Activated T-cell treated with anti-CD3 and anti-CD28 coated beads, Interleukin-2, amount 50 U/mL, for 72 hours (primary cell): Measurements from ENCODE around the gene LRRC46. TPM values are rescaled to one million over a fixed set of nuclear protein-coding genes. Genes with fewer than 3 reads are reported as not detected.

Experiments used
- ATAC-seq, 2 donors: fragments of 150-1000 bp; cut with Tn5 transposase; replicated peaks in 1 of 2; 2 replicates each; pipeline ENCODE4 v1.10.0; 2021; ENCODE audit warnings: moderate library complexity in 2 of 2, mild to moderate bottlenecking in 1 of 2
- DNase-seq, 2 donors: peaks; one replicate each; pipeline ENCODE4 v3.0.0; 2021 to 2022; ENCODE audit warnings: mixed read lengths in 1 of 2
- H3K27ac Mint-ChIP-seq: one replicate; pipeline ENCODE4 v1.8.0; 2022; ENCODE audit warnings: mild to moderate bottlenecking, moderate library complexity, mixed read lengths
- H3K27me3 Mint-ChIP-seq: one replicate; pipeline ENCODE4 v1.8.0; 2022; ENCODE audit warnings: low read depth, mixed read lengths
- H3K36me3 Mint-ChIP-seq, 2 donors: one replicate each; pipeline ENCODE4 v1.8.0; 2022; ENCODE audit warnings: mixed read lengths in 2 of 2, mild to moderate bottlenecking in 1 of 2; ENCODE audit not compliant: insufficient read depth in 2 of 2
- H3K4me1 Mint-ChIP-seq: one replicate; pipeline ENCODE4 v1.8.0; 2022; ENCODE audit warnings: low read depth, mixed read lengths
- H3K4me3 Mint-ChIP-seq, 2 donors: one replicate each; pipeline ENCODE4 v1.8.0; 2022; ENCODE audit warnings: mild to moderate bottlenecking in 2 of 2, mixed read lengths in 2 of 2, moderate library complexity in 2 of 2
- H3K9me3 Mint-ChIP-seq, 2 donors: one replicate each; pipeline ENCODE4 v1.8.0; 2022; ENCODE audit warnings: mixed read lengths in 2 of 2
- total RNA-seq, 2 donors: library from RNA; stranded (reverse); gene quantifications; one replicate each; pipeline ENCODE4 v1.2.3, GENCODE V29; 2022

Gene LRRC46
- total RNA-seq, 2 donors from 2014 or later = 0.46 to 0.83 TPM

DNA sequence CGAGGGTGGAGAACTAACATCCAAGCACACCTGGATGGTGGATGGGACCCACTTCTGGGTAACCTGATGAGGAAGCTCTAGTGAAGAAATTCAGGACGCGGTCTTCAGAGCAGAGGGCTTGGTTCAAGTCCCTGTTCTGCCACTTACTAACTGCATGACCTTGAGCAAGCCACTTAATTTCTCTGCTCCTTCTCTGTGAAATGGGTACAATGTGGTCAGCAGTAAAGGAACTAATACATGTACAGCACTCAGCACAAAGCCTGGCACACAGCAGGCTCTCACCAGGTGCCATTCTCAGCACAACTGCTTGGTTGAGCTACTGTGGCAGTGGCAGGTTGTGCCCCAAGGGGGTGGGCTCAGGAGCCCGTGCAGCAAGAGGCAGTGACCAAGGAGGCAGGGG, 8.0 kb upstream of the LRRC46 start:
- Mint-ChIP-seq H3K27me3 (no peaks in the 10 kb centered on the region), H3K4me3 (no peak overlapping the region), H3K36me3 (peaks cover 14 to 18% of the 10 kb centered on the region in 2 donors), H3K27ac (no peak overlapping the region), H3K9me3 (no peaks in the 10 kb centered on the region), H3K4me1 (peaks cover 30% of the 10 kb centered on the region)
- DNase-seq (no peak), ATAC-seq (no peak)

DNA sequence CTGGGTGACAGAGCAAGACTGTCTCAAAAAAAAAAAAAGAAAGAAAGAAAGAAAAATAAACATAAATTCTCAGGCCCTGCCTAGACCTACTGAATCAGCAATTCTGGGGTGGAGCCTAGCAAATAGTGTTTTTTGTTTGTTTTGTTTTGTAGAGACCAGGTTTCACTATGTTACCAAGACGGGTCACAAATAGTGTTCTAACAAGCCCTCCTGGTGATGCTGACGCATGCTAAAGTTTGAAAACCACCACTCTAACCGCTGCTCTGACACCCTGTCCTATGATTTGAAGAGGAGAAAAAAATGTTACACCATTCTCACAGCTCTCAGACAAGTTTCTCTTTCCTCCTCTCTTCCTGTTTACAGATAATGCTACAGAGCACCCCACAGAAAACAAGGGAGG, 1.6 kb upstream of the LRRC46 start:
- no peaks in the 10 kb centered on the region for H3K27me3 Mint-ChIP-seq
- H3K36me3 Mint-ChIP-seq = peaks cover 12 to 15% of the 10 kb centered on the region in 2 donors
- H3K27ac Mint-ChIP-seq = peak overlapping the region; percentile 94
- ATAC-seq (peak; percentile 41 to 66), DNase-seq (peak in 1 of 2 donors; percentile 45)
- peaks cover 54% of the 10 kb centered on the region for H3K4me1 Mint-ChIP-seq
- H3K9me3 Mint-ChIP-seq = no peaks in the 10 kb centered on the region
- H3K4me3 Mint-ChIP-seq = peak overlapping the region; percentile 93 to 96

DNA sequence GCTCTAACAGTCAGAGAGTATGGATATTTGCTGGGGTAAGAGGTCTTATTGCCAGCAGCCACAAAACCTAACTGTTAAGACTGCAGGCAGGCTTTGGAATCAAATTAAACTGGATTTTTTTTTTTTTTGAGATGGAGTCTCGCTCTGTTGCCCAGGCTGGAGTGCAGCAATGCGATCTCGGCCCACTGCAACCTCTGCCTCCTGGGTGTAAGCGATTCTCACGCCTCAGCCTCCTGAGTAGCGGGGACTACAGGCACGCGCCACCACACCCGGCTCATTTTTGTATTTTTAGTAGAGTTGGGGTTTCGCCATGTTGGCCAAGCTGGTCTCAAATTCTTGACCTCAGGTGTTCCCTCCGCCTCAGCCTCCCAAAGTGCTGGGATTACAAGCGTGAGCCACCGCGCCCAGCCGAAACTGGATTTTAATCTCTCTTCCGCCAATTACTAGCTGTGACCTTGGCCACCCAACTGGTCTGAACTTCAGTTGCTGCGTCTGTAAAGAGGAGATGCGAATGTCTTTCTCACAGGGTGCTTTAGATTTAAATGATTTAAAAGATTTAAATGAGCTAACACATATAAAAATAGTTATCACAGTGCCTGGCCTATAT, 971 bp upstream of the LRRC46 start:
- no peak for DNase-seq
- peak overlapping the region; percentile 94 for H3K27ac Mint-ChIP-seq
- no peak for ATAC-seq
- peak overlapping the region; percentile 93 to 96 for H3K4me3 Mint-ChIP-seq
- peaks cover 9 to 12% of the 10 kb centered on the region in 2 donors for H3K36me3 Mint-ChIP-seq
- no peaks in the 10 kb centered on the region for H3K9me3 Mint-ChIP-seq
- H3K4me1 Mint-ChIP-seq = peaks cover 60% of the 10 kb centered on the region
- H3K27me3 Mint-ChIP-seq = no peaks in the 10 kb centered on the region

DNA sequence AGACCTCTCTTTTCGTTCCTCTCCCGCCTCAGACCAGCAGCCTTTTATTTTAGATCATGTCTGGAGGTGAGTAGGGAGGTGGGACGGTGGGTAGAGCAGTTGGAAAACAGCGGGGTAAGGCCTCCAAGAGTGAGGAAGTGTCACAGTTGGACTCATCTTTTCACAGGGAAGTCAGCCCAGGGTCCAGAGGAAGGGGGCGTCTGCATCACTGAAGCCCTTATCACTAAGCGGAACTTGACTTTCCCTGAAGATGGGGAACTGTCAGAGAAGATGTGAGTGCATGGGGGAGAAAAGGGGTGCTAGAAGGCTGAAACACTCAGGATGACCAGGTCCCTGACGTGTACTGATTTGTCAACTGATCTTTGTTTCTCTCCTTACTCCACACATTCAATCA, 461 bp downstream of the LRRC46 start:
- peak overlapping the region; percentile 93 to 96 for H3K4me3 Mint-ChIP-seq
- ATAC-seq (peak in 1 of 2 donors; percentile 5), DNase-seq (no peak)
- H3K27me3 Mint-ChIP-seq = no peaks in the 10 kb centered on the region
- no peak overlapping the region for H3K27ac Mint-ChIP-seq
- no peaks in the 10 kb centered on the region for H3K9me3 Mint-ChIP-seq
- H3K4me1 Mint-ChIP-seq = peaks cover 63% of the 10 kb centered on the region
- H3K36me3 Mint-ChIP-seq = peaks cover 2 to 4% of the 10 kb centered on the region in 2 donors

DNA sequence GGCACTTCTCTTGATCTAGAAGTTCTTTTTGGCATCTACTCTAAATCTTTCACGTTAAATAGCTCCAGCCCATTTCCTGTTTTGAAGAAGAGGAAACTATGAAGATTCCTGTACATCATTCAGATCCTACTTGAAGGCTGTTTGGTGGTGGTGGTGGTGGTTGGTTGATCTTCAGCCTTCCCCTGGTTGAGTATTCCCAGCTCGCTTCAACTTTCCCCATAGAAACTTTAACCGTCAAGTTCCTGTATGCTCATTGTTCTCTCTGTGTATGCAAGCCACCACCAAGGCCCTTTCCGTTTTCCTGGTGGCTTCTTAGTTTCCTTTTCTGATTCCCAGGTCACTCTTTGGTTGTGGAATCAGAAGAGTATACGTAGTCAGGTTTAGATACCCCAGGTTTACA, 3.3 kb downstream of the LRRC46 start:
- H3K36me3 Mint-ChIP-seq = no peaks in the 10 kb centered on the region
- no peaks in the 10 kb centered on the region for H3K27me3 Mint-ChIP-seq
- H3K9me3 Mint-ChIP-seq = no peaks in the 10 kb centered on the region
- H3K4me3 Mint-ChIP-seq = no peak overlapping the region
- peaks cover 54% of the 10 kb centered on the region for H3K4me1 Mint-ChIP-seq
- ATAC-seq (no peak), DNase-seq (no peak)
- H3K27ac Mint-ChIP-seq = no peak overlapping the region

- Mint-ChIP-seq H3K36me3 (peaks cover 0 to 1% of the 10 kb centered on the region in 2 donors), H3K27me3 (no peaks in the 10 kb centered on the region), H3K27ac (no peak overlapping the region), H3K9me3 (no peaks in the 10 kb centered on the region), H3K4me1 (peaks cover 51% of the 10 kb centered on the region), H3K4me3 (no peak overlapping the region)
- ATAC-seq (no peak), DNase-seq (no peak)
These were observed 5.1 kb downstream of the LRRC46 start for GRCh38 chr17:47836601-47837000.

DNA sequence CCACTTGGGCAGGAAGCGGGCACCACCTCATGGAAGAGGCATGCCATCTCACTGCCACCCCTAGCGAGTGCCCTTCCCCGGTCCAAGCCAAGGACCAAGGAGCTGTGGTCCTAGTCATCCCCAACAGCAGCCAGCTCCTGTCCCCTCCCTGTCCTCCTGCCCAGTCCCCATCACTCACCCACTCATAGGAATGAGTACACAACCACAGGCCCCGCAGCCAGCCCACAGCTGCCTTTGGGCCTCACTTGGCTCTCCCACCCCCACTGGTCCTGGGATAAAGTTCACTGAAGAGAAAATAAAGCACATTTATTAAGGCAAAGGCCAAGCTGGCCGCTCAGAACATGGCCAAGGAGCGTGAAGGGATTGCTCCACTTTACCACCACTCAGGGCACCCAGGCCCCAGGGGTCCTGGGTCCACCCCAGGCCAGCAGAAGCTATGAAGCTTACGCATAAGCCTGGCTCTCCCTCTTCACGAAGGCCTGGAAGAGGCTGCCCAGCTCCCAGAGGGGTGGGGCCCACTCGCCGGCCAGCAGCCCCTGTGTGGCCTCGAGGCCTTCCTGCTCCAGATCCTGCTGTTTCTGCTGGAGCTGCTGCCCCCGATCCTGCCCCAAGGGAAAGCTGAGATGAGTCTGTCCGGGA, 6.0 kb downstream of the LRRC46 start:
- no peak overlapping the region for H3K27ac Mint-ChIP-seq
- peaks cover 0 to 1% of the 10 kb centered on the region in 2 donors for H3K36me3 Mint-ChIP-seq
- H3K27me3 Mint-ChIP-seq = no peaks in the 10 kb centered on the region
- ATAC-seq = no peak
- no peaks in the 10 kb centered on the region for H3K9me3 Mint-ChIP-seq
- no peak for DNase-seq
- H3K4me3 Mint-ChIP-seq = no peak overlapping the region
- H3K4me1 Mint-ChIP-seq = peaks cover 51% of the 10 kb centered on the region

GRCh38 chr17:47838636-47839035, 7.2 kb downstream of the LRRC46 start:
- peaks cover 60% of the 10 kb centered on the region for H3K4me1 Mint-ChIP-seq
- H3K36me3 Mint-ChIP-seq = peaks cover 0 to 1% of the 10 kb centered on the region in 2 donors
- no peak for ATAC-seq
- H3K9me3 Mint-ChIP-seq = no peaks in the 10 kb centered on the region
- no peaks in the 10 kb centered on the region for H3K27me3 Mint-ChIP-seq
- no peak for DNase-seq
- no peak overlapping the region for H3K27ac Mint-ChIP-seq
- no peak overlapping the region for H3K4me3 Mint-ChIP-seq

GRCh38 chr17:47839071-47839470, 7.6 kb downstream of the LRRC46 start:
- Mint-ChIP-seq H3K4me3 (no peak overlapping the region), H3K27me3 (peaks cover 1% of the 10 kb centered on the region), H3K27ac (no peak overlapping the region), H3K36me3 (peaks cover 0 to 1% of the 10 kb centered on the region in 2 donors), H3K9me3 (no peaks in the 10 kb centered on the region), H3K4me1 (peaks cover 55% of the 10 kb centered on the region)
- no peak for ATAC-seq
- no peak for DNase-seq

- ATAC-seq (no peak), DNase-seq (no peak)
- Mint-ChIP-seq H3K36me3 (peaks cover 0 to 1% of the 10 kb centered on the region in 2 donors), H3K27me3 (peaks cover 12% of the 10 kb centered on the region), H3K9me3 (no peaks in the 10 kb centered on the region), H3K4me1 (peaks cover 44% of the 10 kb centered on the region), H3K27ac (peak overlapping the region; percentile 27), H3K4me3 (peak overlapping the region; percentile 90 to 99)
These were observed 8.7 kb downstream of the LRRC46 start for GRCh38 chr17:47840001-47840741.

DNA sequence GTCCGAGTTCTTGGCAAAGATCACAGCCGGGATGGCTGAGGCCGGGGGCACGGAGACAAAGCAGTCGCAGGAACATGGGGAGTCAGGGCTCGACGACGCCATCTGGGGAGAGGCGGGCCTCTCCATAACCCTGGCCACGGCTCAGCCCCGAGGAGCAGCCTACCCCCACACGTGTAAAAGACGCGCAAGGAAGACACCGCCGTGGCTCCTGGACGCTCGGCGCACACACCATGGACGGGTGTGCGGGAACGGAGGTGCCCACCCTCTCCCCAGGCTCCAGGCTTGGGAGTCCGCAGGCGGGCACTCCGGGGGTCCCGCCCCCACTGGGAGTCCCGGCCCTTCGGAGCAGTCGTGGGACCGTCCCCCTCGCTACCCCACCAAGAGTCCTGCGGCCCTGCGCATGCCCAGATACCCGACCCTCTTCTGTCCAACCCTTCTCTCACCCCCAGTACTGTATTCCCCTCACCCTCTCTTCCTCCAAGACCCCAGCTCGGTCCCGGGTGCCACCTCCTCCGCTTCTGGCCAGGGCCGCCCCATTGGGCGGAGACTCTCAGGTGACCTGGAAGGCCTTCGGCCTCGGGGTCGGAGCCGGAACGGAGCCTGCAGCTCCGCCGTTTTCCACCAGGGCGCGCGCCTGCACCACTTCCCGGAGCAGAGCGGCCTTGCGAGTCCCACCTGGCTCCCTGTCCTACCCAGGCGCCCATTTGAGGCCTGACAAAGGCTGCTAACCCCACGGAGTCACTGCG, 9.4 kb downstream of the LRRC46 start, which contains the start of gene SCRN2:
Gene SCRN2, minus strand, starts transcription at position 532 of the 746 bp plus-strand sequence. Its CDS starts 430 bp downstream, at position 102.
- DNase-seq = peak; percentile 93 to 97
- no peaks in the 10 kb centered on the region for H3K9me3 Mint-ChIP-seq
- H3K27ac Mint-ChIP-seq = peak within 1 kb of the TSS; percentile 27
- ATAC-seq = peak; percentile 92 to 94
- H3K27me3 Mint-ChIP-seq = peaks cover 19% of the 10 kb centered on the region
- peaks cover 38% of the 10 kb centered on the region for H3K4me1 Mint-ChIP-seq
- H3K36me3 Mint-ChIP-seq = peaks cover 0 to 1% of the 10 kb centered on the region in 2 donors
- H3K4me3 Mint-ChIP-seq = peak within 1 kb of the TSS; percentile 90 to 99

GRCh38 chr17:47841488-47842291, 10.2 kb downstream of the LRRC46 start:
- Mint-ChIP-seq H3K9me3 (no peaks in the 10 kb centered on the region), H3K4me3 (peak overlapping the region; percentile 90 to 99), H3K4me1 (peaks cover 38% of the 10 kb centered on the region), H3K27me3 (peaks cover 27% of the 10 kb centered on the region), H3K27ac (peak overlapping the region; percentile 16), H3K36me3 (peaks cover 0 to 1% of the 10 kb centered on the region in 2 donors)
- no peak for ATAC-seq
- no peak for DNase-seq
